Measurements from ENCODE around the gene MYO9A.

Gene MYO9A

GRCh38 chr15:71802770-71803169, 315.2 kb downstream of the MYO9A start:
- no peak overlapping the region for H3K27ac ChIP-seq
- TF ChIP-seq ZFX (IDR thresholded peaks at IDR 0.05; ENCODE audit: borderline replicate concordance) (no peak), CTCF (IDR thresholded peaks at IDR 0.05) (peak; percentile 87)

- H3K27ac ChIP-seq, result no peak overlapping the region
- TF ChIP-seq ZFX (IDR thresholded peaks at IDR 0.05; ENCODE audit: borderline replicate concordance) (no peak), CTCF (IDR thresholded peaks at IDR 0.05) (no peak)
These were observed 315.9 kb downstream of the MYO9A start for GRCh38 chr15:71801935-71802655.

GRCh38 chr15:71800835-71801745, 316.9 kb downstream of the MYO9A start:
- H3K27ac ChIP-seq, result no peak overlapping the region

GRCh38 chr15:71800190-71800589, 317.8 kb downstream of the MYO9A start:
- no peak for TF ChIP-seq CTCF (IDR thresholded peaks at IDR 0.05)
- TF ChIP-seq ZFX (IDR thresholded peaks at IDR 0.05; ENCODE audit: borderline replicate concordance), result no peak
- H3K27ac ChIP-seq, result no peak overlapping the region

More at GRCh38 chr15:71800835-71801745, 316.9 kb downstream of the MYO9A start:
- TF ChIP-seq ZFX (IDR thresholded peaks at IDR 0.05; ENCODE audit: borderline replicate concordance) (no peak), CTCF (IDR thresholded peaks at IDR 0.05) (peak; percentile 83)

GRCh38 chr15:71798641-71799040, 319.3 kb downstream of the MYO9A start:
- H3K27ac ChIP-seq, result no peak overlapping the region
- TF ChIP-seq CTCF (IDR thresholded peaks at IDR 0.05) (no peak), ZFX (IDR thresholded peaks at IDR 0.05; ENCODE audit: borderline replicate concordance) (no peak)

- no peak overlapping the region for H3K27ac ChIP-seq
- no peak for TF ChIP-seq ZFX (IDR thresholded peaks at IDR 0.05; ENCODE audit: borderline replicate concordance)
- no peak for TF ChIP-seq CTCF (IDR thresholded peaks at IDR 0.05)
These were observed 325.4 kb downstream of the MYO9A start for GRCh38 chr15:71792521-71792920.

- H3K27ac ChIP-seq, result no peak overlapping the region
- TF ChIP-seq CTCF (IDR thresholded peaks at IDR 0.05) (no peak), ZFX (IDR thresholded peaks at IDR 0.05; ENCODE audit: borderline replicate concordance) (no peak)
These were observed 326.0 kb downstream of the MYO9A start for GRCh38 chr15:71791975-71792374.

Data from 22Rv1 (cell line).